Putamen (tissue), 1 donor: Measurements from ENCODE around the gene SUB1.
"Not testable (repeated sequence)": the region's sequence is repeated elsewhere in the genome, so short reads cannot be mapped to it uniquely, and the experiment has no call there.

ENCODE experiments used
- DNase-seq: peaks from one replicate; pipeline ENCODE4 v3.0.0-alpha.2; 2016; ENCODE audit warnings: low spot score

Gene SUB1

DNA sequence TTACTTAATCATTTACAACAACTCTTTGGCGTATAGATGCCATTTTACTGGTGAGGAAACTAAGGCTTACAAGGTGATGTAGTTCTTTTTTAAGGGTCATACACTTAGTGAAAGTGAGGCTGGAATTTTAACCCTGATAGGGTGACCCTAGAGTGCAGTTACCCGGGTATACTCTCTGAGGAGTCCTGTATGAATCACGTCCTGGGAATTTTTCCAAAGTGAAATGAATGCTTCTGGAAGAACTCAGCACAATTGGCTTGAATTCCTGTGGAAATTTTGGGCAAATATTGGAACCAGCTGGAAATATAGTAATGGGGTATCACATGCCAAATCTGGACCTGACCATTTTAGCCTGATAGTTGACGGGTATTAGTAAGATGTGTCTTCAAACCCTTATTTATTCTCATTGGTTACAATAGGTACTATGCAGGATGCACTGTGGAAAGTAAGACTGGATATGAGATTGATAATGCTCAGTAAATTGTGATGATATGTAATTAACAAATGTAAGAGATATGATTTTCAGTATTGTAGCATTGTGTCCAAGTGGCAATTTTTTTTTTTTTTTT, 14.8 kb downstream of the SUB1 start:
- DNase-seq = no peak

DNA sequence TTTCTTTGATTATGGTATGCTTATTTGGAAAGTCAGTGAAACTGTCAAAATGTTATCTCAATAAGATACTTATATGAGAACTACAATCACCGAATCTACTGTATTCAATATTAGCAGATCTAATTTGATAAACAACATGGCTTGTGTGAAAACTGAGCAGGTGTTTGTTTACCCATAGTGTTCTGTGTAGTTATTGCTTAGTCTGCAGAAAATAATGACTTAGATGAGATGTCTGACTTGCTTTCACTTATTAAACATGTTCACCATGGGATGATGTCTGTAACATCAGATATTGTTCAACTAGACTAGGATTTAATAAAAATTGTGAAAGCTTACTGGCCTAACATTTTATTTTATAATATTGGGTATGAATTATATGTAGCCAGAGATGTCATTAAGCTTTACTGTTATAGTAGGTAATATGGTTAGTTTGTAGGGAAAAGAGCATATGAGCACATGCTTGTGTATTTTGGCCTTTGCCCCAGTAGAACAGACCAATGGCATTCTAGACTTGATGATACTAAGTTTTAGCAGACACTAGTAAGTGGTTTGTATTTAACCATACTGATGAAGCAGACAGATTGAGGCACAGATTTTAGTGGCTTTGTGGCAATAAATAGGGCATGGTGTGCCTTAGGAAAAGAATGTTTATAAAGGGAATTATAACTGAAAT, 16.4 kb downstream of the SUB1 start:
- no peak for DNase-seq

DNA sequence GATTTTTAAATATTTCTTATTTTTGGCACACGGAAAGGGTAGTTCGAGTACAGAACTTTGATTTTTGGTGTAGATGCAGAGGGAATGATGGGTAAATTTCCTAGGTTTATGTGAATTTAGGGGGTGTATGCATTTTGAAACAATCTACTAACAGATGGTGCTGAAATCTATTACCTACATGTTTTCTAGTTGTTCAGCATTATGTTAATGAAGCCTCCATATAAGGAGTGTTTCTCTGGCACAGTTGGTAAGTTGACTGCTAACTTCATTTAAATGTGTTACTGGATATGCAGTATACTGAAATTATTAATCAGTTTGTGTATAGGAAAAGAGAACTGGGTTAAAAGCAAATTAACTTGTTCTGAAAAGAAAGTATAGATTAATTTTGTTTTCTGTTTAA, 17.5 kb downstream of the SUB1 start:
- DNase-seq = no peak

DNA sequence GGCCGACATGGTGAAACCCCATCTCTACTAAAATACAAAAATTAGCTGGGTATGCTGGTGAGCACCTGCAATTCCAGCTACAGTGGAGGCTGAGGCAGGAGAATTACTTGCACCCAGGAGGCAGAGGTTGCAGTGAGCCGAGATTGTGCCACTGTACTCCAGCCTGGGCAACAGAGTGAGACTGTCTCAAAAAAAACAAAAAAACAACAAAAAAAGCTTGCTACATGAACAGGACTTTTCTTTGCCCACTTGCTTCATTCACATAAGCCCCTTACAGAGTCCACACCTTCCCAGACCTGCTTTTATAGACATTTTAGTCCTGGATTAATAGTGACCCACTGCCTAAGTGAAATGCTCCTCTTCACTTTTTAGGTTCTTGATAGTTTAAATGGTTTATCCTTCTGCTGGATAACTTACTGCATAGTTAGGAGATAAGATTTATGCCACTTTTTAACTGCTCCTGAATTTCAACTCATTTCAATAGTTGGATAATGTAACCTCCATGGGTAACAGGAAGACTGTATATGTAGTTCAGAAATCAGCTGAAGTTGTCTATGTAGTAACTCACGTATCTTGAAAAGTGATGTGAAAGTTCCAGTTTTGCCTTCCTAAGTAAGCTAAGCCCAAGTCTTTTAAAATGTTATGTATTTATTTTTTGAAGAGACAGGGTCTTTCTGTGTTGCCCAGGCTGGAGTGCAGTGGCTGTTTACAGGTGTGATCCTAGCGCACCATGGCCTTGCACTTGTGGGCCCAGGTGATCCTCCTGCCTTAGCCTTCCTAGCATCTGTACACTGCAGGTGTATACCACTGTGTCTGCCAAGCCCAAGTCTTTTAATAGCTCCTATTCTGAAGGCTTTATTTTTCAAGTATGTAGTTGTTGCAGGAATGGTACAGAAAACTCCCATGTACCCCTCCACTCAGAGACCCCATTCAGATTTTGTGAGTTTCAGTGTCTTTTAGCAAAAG, 19.7 kb downstream of the SUB1 start:
- DNase-seq = no peak

DNA sequence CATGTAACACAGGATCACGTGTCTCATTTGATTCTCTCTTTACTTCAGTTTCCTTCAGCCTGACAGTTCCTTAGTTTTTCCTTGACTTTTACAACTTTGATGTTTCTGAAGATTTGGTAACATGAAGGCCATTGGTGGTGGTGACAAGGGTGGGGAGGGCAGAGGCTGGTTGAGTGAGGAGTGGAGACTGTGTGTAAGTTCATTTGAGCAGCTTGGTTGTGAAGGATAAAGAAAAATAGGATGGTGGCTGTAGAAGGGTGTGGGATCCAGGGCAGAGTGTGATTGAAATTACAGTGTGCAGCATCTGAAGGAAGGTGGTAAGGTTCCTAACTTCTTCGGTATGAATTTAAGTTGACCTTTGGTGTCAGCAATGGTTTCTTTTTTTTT, 20.4 kb downstream of the SUB1 start:
- DNase-seq = no peak

DNA sequence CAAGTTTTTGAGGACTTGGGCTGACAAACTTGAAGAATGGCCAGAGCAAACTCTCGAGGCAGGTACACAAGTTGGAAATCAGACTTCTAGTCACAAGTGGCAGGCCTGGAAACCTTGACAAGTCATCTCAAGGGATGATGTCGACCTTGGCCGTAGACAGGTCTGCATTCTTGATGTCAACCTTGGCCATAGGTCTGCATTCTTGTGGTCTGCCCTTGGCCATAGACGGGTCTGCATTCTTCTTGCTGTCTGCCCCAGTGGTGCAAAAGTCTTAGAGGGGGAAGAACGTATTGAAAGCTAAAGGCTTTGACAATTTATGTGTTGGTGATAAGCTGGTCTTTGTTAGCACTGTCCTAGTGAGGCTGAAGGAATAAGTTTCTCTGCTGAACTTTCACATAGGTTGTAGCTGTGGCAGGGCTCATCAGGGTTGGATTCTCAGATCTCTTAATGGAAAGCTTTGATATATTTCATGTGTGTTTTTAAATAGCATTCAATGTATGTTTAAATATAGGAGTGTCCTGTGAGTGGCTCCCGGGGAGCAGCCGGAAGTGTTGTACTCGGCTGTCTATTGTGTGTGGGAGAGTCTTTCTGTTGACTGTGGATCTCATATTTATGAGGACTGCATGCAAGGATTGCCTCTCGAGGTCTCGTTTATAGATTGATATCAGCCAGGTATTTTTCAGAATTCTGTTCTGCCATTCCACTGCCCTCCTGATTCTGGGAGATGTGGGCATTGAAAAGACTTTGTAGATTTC, 27.0 kb downstream of the SUB1 start:
- DNase-seq = no peak

DNA sequence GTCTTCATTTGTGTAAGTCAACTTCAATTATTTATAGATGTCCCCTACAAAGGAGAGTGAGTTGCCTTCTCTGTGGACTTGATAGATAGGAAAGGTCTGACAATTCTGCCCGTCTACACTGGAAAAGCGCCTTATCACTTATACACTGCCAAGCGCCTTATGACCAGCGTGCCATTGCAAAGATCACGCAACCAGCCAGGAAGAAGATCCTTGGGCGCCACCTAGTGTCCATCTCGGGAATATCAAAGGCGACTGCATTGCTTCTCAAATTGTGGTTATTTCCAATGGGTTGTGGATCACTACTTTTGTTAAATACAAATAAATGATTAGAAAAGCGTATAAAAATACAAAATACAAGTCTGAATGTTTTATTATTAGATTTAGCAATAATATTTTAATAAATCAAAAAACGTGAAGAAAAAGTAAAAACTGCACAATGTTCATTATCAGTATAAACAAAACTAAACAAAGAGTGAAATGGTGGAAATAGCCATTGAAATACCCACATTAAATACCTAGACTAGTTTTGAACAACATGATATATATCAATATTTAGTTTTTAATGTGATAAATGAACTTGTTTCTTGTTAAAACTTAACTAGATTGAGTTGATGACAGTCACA, 27.8 kb downstream of the SUB1 start:
- peak; percentile 75 for DNase-seq

DNA sequence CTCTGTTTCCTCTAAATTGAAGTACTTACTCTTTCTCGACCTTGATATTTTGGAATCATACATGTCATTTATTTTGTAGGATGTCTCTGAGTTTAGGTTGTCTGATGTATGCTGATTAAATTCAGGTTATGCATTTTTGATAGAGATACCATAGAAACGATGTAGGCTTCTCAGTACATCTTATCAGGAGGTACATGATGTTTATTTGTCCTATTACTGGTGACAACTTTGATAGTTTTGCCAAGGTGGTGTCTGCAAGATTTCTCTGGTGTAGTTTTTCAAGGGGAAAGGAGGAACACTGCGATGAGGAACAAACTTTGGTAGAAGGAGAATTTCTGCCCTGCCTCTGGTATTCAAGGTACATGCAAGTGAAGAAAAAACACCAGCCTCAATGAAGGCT, 29.9 kb downstream of the SUB1 start:
- DNase-seq = no peak

DNA sequence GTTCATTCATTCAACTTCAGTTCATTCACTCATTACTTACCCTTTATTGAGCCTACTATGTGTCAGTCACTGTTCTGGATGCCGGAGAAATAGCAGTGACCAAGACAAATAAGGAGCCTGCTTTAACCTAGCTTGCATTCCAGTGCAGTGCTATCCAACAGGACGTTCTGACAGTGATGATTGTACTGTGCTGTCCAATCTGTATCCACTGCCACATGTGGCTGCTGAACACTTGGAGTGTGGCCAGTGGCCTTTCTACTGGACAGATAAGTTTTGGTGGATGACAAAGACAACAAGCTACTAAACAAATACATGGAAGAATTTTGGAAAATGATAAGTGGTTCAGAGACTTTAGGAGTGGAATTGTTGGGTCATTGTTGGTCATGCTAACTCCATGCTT, 33.6 kb downstream of the SUB1 start:
- DNase-seq = no peak

DNA sequence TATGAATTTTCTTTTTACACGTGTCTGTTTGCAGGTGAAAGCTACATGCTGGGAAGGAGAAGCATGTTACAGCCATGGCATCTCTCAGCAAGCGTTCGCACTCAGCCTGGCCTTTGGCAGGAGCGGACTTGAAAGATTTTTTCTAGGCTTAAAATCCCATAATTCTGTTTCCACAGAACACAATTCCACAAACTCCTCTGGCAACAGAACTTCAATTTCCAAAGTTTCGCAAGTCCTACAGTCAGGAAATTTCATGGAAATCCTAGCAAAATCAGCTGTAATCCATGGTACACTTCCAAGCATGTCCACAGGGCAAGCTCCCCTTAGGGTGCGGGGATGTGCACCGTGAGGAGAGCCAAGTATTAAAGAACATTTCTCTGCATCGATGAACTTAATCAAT, 35.9 kb downstream of the SUB1 start:
- no peak for DNase-seq

DNA sequence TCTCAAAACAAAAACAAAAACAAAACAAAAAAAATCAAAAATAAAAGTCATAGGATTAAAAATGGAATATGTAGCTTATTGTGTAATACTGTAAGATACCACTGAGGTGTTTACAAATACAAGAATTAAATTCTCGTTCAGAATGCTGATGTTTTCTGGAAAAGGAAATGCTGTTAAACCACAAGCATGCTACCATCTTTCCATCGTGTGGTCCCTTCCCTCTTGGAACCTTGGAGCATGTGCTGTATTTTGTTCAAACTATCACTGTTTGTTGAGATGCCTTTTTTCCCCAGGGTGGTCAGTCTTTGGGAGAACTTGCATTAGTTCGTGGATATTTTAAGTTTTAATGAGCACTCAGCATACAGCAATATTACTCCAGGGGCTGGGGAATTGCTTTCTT, 39.7 kb downstream of the SUB1 start:
- no peak for DNase-seq

DNA sequence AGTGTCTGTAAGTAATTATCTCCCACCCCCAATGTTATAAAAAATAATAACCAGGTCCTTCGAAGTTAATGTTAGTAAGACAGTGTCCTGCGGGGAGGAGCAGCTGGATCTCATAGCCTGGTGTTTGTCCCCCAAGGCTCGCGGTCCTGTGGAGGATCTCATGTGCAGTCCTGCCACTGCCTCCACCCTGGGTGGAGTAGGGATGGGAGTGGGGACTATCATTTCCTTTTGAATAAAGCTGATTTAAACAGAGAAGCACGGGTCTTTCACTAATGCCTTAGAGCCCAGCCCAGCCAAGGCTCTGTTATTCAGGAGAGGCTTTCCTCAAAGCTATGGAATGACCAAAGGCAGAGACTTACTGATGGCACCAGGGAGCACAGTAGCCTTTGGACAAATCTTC, 40.2 kb downstream of the SUB1 start:
- DNase-seq = no peak

DNA sequence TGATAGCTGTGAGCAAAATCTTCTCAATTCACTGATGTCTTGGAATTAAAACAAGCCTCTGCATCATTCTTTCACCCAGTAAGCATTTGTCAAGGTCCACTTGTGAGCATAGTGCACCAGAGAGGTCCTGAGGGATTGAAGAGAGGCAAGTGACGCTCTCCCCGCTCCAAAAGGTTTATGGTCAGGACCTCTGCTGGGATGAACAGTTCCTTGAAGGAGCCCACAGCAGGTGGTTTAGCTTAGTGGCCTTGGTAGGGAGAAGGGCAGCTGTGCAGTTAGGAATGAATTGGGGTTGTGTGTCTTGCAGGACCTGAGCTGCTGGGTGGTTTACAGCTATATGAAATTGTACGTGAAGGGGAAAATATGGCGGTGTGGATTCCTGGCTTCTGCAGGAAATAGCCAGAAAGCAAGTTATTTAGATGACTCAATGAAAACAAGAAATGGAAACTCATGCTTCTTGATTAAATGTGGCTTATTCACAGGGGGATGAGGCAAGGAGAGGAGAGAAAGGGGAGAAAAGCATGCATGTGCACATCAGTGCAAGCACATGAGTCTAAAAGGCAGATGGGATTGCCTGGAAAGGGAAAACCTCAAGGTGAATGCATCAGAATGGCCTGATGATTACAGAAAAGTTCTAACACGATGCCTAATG, 42.0 kb downstream of the SUB1 start:
- no peak for DNase-seq

DNA sequence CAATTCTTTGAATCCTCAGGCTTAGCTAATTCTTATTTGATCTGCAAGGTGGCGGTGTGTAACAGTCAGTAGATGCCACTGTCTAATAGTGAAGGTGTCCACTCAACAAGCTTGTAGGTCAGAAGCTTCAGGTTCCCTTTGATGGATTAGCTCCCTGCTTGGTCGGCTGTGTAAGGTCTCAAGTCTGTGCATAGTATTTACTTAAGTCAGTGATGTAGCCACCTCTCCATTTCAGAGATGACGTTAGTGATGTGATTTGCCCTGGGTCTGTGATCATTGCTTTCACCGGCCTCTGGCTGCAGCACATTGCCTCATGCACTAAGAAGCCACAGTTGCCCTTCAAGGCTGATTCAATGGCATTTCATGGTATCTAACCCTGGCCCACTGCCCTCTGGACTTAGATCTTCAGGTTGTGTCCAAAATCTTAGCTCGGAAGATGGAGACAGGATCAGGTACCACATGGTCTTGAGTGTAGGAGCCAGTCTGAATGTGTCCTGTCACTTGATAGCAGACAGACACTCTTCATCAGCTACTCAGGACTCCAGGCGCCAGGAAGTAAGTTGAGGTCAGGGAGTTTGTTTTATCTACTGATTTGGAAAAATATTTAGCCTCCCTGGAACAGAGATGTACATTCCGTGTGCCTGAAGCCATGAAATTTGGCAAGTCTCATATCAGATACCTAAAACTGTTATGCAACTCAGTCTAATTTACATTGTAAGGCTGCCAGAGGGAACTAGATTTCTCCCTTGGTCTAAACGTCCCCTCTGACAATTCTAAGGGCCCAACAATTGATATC, 42.9 kb downstream of the SUB1 start:
- no peak for DNase-seq

DNA sequence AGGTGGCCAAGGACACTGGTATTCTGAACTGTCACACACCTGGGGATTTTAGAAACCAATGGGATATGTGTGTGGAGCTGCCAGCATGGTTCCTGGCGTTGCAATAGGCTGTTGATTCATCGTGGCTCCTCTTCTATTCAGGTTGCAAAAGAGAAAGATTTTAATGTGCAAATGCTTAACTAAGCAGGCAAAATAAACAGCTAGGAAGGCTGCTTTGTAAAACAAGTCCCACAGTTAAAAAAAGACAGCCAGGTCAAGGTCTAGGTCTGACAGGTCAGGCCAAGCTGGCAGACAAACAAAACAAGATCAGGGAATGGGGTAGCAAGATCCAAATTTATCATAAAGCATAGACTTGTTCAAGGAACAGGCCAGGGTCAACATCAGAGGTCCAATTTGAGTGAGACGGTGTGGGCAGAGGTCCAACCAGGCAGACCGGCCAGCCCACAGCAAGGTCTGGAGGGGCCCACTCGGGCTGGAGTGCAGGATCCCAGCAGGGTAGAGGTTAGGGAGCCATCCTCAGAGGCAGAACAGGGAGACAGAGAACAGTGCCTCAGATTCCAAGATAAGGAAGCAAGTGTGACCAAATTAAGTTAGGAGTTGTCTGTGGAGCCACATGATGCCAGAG, 45.6 kb downstream of the SUB1 start:
- no peak for DNase-seq

DNA sequence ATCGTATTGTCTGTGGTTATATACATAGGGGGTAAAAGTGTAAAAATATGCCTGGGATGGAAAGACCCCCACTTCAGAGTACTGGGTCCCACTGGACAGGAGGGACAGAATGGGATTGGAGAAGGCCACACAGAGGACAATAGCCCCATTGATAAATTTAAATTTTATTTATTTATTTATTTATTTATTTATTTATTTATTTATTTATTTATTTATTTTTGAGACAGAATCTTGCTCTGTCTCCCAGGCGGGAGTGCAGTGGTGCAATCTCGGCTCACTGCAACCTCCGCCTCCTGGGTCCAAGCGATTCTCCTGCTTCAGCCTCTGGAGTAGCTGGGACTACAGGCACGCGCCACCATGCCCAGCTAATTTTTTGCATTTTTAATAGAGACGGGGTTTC, 47.7 kb downstream of the SUB1 start:
- not testable (repeated sequence) for DNase-seq

DNA sequence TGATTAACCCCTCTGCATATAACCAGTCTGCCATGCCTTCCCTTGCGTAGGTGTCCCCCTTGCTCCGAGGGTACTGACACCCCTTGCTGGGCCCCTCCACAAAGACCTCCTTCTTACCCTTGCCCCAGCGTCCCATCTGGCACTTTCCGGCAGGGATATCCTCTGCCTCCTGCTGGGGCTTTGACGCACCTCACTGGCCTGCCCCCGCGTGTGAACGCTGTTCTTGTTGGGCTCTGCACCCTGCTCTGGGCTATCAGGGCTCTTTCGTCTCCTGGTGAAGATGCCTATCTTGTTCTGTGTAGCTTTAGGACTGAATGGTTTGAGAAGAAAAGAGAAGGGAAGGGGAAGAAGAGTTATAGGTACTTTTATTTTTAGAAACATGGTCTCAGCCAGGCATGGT, 53.0 kb downstream of the SUB1 start:
- no peak for DNase-seq

DNA sequence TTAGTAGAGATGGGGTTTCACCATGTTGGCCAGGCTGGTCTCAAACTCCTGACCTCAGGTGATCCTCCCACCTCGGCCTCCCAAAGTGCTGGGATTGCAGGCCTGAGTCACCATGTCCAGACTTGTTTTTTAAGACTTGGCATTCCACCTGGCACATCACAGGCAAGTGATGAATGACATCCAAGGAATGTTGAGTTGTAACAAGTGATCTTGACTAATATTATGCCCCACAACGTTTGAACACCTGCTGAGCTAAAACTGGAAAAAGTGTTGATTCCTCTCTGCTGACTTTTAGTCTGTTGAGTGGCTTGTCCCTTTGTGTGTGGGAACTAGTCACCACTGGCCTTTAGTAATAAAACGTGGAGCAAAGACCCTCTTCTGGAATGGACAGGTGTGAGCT, 54.6 kb downstream of the SUB1 start:
- DNase-seq = no peak

DNA sequence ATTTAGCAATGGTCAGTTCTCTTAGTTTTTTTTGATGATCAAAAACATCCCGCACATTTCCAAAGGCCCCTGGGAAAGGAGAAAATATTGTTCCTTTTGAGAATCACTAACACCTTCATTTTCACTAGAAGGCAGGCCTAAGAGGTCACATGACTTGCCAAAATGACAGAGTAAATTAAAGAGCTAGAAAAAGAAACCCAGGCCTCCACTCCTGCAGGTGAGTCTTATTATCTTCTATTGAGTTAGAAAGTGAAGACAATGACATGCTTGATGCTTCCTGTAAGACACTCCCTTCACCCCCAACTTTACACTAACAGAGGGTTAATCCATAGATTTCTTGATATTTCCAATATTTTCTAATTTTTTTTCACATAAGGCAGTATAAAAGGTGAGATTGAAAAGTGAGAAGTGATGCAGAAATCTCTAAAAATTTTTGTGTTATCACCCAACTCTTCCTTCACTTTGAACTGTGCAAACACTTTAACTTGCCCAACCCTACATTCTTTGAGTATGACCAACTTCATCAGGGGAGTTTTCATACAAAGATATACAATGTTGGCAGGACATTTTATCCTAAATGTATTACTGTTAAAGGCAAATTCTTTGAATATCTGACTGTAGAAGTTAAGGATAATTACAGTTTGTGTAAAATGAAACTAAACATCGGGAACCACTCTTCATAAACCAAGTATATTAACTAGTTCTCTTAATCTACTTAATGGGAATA, 57.1 kb downstream of the SUB1 start:
- no peak for DNase-seq
